Osteocyte (in vitro differentiated cells): ENCODE data around the gene CIBAR2. TPM values are rescaled to one million over a fixed set of nuclear protein-coding genes. Genes with fewer than 3 reads are reported as not detected.
"Not testable (repeated sequence)": the region's sequence is repeated elsewhere in the genome, so short reads cannot be mapped to it uniquely, and the experiment has no call there.

Experiments used
- DNase-seq: peaks from one replicate; pipeline ENCODE4 v3.0.0; 2021; ENCODE audit warnings: mixed read lengths; ENCODE audit not compliant: unreplicated experiment; ENCODE audit errors: extremely low spot score
- H3K27ac Mint-ChIP-seq: one replicate; pipeline ENCODE4 v1.8.0; 2021; ENCODE audit warnings: mild to moderate bottlenecking, mixed read lengths; ENCODE audit not compliant: unreplicated experiment
- H3K27me3 Mint-ChIP-seq: one replicate; pipeline ENCODE4 v1.8.0; 2021; ENCODE audit warnings: mixed read lengths; ENCODE audit not compliant: unreplicated experiment
- H3K36me3 Mint-ChIP-seq: one replicate; pipeline ENCODE4 v1.8.0; 2021; ENCODE audit warnings: mixed read lengths; ENCODE audit not compliant: unreplicated experiment
- H3K4me1 Mint-ChIP-seq: one replicate; pipeline ENCODE4 v1.8.0; 2021; ENCODE audit warnings: mixed read lengths; ENCODE audit not compliant: unreplicated experiment
- H3K4me3 Mint-ChIP-seq: one replicate; pipeline ENCODE4 v1.8.0; 2021; ENCODE audit warnings: mild to moderate bottlenecking, moderate library complexity, mixed read lengths; ENCODE audit not compliant: unreplicated experiment
- H3K9me3 Mint-ChIP-seq: one replicate; pipeline ENCODE4 v1.8.0; 2021; ENCODE audit warnings: mixed read lengths; ENCODE audit not compliant: unreplicated experiment
- CTCF ChIP-seq: fragments of 200-600 bp; sonication (generic); IDR thresholded peaks from 2 replicates; pipeline ENCODE4 v1.5.0; 2021; ENCODE audit warnings: antibody characterized with exemption, mild to moderate bottlenecking, moderate library complexity
- total RNA-seq: library from RNA; stranded (reverse); gene quantifications from 2 replicates; pipeline ENCODE4 v1.2.1, GENCODE V29; 2021

CIBAR2 gene
- total RNA-seq, 1 donor from 2014 or later = not detected

DNA sequence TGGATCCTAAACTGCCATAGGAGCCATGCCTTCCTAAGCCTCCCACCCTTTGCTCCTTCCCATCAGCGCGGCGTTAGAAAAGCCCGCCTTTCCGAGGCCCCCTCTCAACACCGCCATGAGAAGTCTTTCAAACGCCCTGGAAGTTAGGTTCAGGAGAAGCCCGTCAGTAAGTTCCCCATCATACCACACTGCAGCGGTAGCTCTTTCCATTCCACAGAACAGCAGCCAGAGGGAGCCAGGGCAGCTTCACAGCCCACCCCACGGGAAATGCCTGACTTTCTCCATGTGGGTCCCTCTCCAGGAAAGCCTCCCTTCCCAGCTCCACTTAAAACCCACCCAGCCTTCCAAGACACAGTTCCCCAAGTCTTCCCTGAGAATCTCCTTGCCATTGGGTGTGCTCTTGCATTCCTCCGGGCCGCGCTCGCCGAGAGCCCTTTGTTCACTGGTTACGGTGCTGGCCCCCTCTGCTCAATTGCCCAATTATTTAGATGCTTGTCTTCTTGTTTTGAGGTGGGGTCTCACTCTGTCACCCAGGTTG lies 56.0 kb downstream of the CIBAR2 start:
- no peak for DNase-seq
- TF ChIP-seq CTCF = peak; percentile 41
- Mint-ChIP-seq H3K4me3 (no peak overlapping the region), H3K27me3 (no peaks in the 10 kb centered on the region), H3K9me3 (no peaks in the 10 kb centered on the region), H3K27ac (no peak overlapping the region), H3K36me3 (no peaks in the 10 kb centered on the region), H3K4me1 (peaks cover 20% of the 10 kb centered on the region)

GRCh38 chr16:85055493-85056210 lies 56.6 kb downstream of the CIBAR2 start:
- DNase-seq = no peak
- Mint-ChIP-seq H3K36me3 (no peaks in the 10 kb centered on the region), H3K27me3 (no peaks in the 10 kb centered on the region), H3K27ac (peak overlapping the region; percentile 76), H3K4me1 (peaks cover 25% of the 10 kb centered on the region), H3K4me3 (peak overlapping the region; percentile 50), H3K9me3 (no peaks in the 10 kb centered on the region)
- TF ChIP-seq CTCF = no peak

GRCh38 chr16:85054948-85055492 lies 57.3 kb downstream of the CIBAR2 start:
- Mint-ChIP-seq H3K36me3 (no peaks in the 10 kb centered on the region), H3K27ac (peak overlapping the region; percentile 76), H3K4me1 (peaks cover 29% of the 10 kb centered on the region), H3K4me3 (peak overlapping the region; percentile 50), H3K27me3 (no peaks in the 10 kb centered on the region), H3K9me3 (no peaks in the 10 kb centered on the region)
- no peak for TF ChIP-seq CTCF
- no peak for DNase-seq

DNA sequence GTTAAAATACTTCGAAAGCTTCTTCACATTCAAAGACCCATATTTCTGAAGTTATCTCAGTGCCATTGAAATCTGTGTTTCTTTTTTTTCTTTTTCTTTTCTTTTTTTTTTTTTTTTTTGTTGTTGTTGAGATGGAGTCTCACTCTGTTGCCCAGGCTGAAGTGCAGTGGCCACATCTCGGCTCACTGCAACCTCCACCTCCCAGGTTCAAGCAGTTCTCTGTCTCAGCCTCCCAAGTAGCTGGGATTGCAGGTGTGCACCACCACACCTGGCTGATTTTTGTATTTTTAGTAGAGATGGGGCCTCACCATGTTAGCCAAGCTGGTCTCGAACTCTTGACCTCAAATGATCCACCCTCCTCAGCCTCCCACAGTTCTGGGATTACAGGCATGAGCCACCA lies 58.0 kb downstream of the CIBAR2 start:
- H3K9me3 Mint-ChIP-seq, H3K4me3 Mint-ChIP-seq, DNase-seq, H3K36me3 Mint-ChIP-seq, H3K27me3 Mint-ChIP-seq, H3K27ac Mint-ChIP-seq: not testable (repeated sequence)
- H3K4me1 Mint-ChIP-seq = peaks cover 33% of the 10 kb centered on the region

GRCh38 chr16:85052536-85052935 lies 59.7 kb downstream of the CIBAR2 start:
- DNase-seq = no peak
- Mint-ChIP-seq H3K27ac (peak overlapping the region; percentile 27), H3K4me1 (peaks cover 33% of the 10 kb centered on the region), H3K27me3 (no peaks in the 10 kb centered on the region), H3K4me3 (no peak overlapping the region), H3K9me3 (no peaks in the 10 kb centered on the region), H3K36me3 (no peaks in the 10 kb centered on the region)
- no peak for TF ChIP-seq CTCF
